ENCODE data around the gene GFI1B. TPM values are rescaled to one million over a fixed set of nuclear protein-coding genes. Genes with fewer than 3 reads are reported as not detected.
A peak's percentile ranks its signal among the peaks of the same experiment; 100 is the strongest.
"Not testable (repeated sequence)": the region's sequence is repeated elsewhere in the genome, so short reads cannot be mapped to it uniquely, and the experiment has no call there.

GFI1B gene
- total and polyA plus RNA-seq, 2 of the 13 experiments (the other 11 are each of a cell fraction or from before 2014, with no cell fraction given) = 0.15 to 0.51 TPM

- H3K27ac ChIP-seq (ENCODE audit: extremely low read length, insufficient read depth, low read length); POLR2A ChIA-PET; BruUV-seq (replicated peaks); in situ Hi-C loops (cut with HindIII; ENCODE audit: extremely low pct_ligation_motif_present, low pct_unique_long_range_greater_than_20kb); H3K79me2 ChIP-seq (ENCODE audit: insufficient read depth, low read length); CTCF ChIA-PET (ENCODE audit: low intra/inter-chr PET ratio, low total read pairs); DNase-seq (ENCODE audit: low spot score); ATAC-seq; H3K9me3 ChIP-seq (ENCODE audit: low read length); H3K9ac ChIP-seq (ENCODE audit: insufficient read depth, low read depth, low read length); H3K4me3 ChIP-seq (replicated peaks in 1 of 3; ENCODE audit: insufficient read depth in 1 of 3, low read depth in 2 of 3, low read length in 3 of 3); H4K20me1 ChIP-seq (ENCODE audit: insufficient read depth, low read length); H3K36me3 ChIP-seq (replicated peaks in 1 of 2; ENCODE audit: control insufficient read depth in 1 of 2, insufficient read depth in 2 of 2, low read length in 2 of 2); FAIRE-seq; H2AFZ ChIP-seq (ENCODE audit: low read length); H3K4me2 ChIP-seq (ENCODE audit: low read depth, low read length): not testable (repeated sequence)
- peak; percentile 98 for TF ChIP-seq ZNF24 (IDR thresholded peaks at IDR 0.05)
- H3K4me1 ChIP-seq (ENCODE audit: insufficient read depth, low read length) = peaks cover 69% of the 10 kb centered on the region
- 54% methylated on average over 3 of the region's 4 CpGs for WGBS (ENCODE audit: low lambda C conversion rate)
- intact Hi-C loops (cut with micrococcal nuclease; ENCODE audit: unreplicated experiment) = loop anchor here (10.0 kb wide), 1 partner anchor 1455 kb away; no protein-coding TSS in a partner anchor
- peaks cover 5 to 33% of the 10 kb centered on the region in 2 experiments; a peak in 3 of 5 replicates for H3K27me3 ChIP-seq (ENCODE audit: control insufficient read depth in 1 of 2, insufficient read depth in 2 of 2, low read length in 2 of 2)
These were observed 11.6 kb downstream of the GFI1B start for GRCh38 chr9:132989998-132990557.

- Histone ChIP-seq H4K20me1 (ENCODE audit: insufficient read depth, low read length) (no peaks in the 10 kb centered on the region; the same call in 1 of the 2 replicates), H3K36me3 (replicated peaks in 1 of 2; ENCODE audit: control insufficient read depth in 1 of 2, insufficient read depth in 2 of 2, low read length in 2 of 2) (no peaks in the 10 kb centered on the region), H3K27ac (ENCODE audit: extremely low read length, insufficient read depth, low read length) (no peak overlapping the region), H3K27me3 (ENCODE audit: control insufficient read depth in 1 of 2, insufficient read depth in 2 of 2, low read length in 2 of 2) (peaks cover 5 to 34% of the 10 kb centered on the region in 2 experiments; a peak in 4 of 5 replicates), H3K9ac (ENCODE audit: insufficient read depth, low read depth, low read length) (no peak overlapping the region), H3K4me2 (ENCODE audit: low read depth, low read length) (no peak overlapping the region), H3K4me1 (ENCODE audit: insufficient read depth, low read length) (peaks cover 76% of the 10 kb centered on the region), H3K4me3 (replicated peaks in 1 of 3; ENCODE audit: insufficient read depth in 1 of 3, low read depth in 2 of 3, low read length in 3 of 3) (no peak overlapping the region), H3K79me2 (ENCODE audit: insufficient read depth, low read length) (no peaks in the 10 kb centered on the region), H3K9me3 (ENCODE audit: low read length) (no peaks in the 10 kb centered on the region), H2AFZ (ENCODE audit: low read length) (no peak overlapping the region)
- in situ Hi-C loops (cut with HindIII; ENCODE audit: extremely low pct_ligation_motif_present, low pct_unique_long_range_greater_than_20kb) (no loop called here), intact Hi-C loops (cut with micrococcal nuclease; ENCODE audit: unreplicated experiment) (loop anchor here (10.0 kb wide), 1 partner anchor 1454 kb away; no protein-coding TSS in a partner anchor)
- ChIA-PET CTCF (ENCODE audit: low intra/inter-chr PET ratio, low total read pairs) (no interaction called here), POLR2A (no interaction called here)
- WGBS (ENCODE audit: low lambda C conversion rate) = 80% methylated on average over 4 of the region's 14 CpGs
- ATAC-seq (no peak), DNase-seq (ENCODE audit: low spot score) (no peak), FAIRE-seq (no peak)
- BruUV-seq (replicated peaks) = no TSS peak
- no peak for TF ChIP-seq ZNF570 (CRISPR knock-in tag; IDR thresholded peaks at IDR 0.05; ENCODE audit: borderline replicate concordance)
- peak; percentile 89; the same call in 1 of the 2 replicates for TF ChIP-seq ZNF768 (CRISPR knock-in tag; IDR thresholded peaks at IDR 0.05)
These were observed 12.3 kb downstream of the GFI1B start for GRCh38 chr9:132990781-132991180.

Data from HepG2 (cell line).